Left renal pelvis (tissue), 4 donors: ENCODE results near the gene TMEM184B. TPM values are rescaled to one million over a fixed set of nuclear protein-coding genes. Genes with fewer than 3 reads are reported as not detected.

ENCODE experiments used
- DNase-seq, 4 donors: peaks; one replicate each; pipeline ENCODE4 v3.0.0-alpha.2; 2013; ENCODE audit warnings: low read depth in 4 of 4, low spot score in 3 of 4
- polyA plus RNA-seq, 4 donors: library from polyadenylated mRNA; unstranded; fragments of 120-200 nt; gene quantifications; one replicate each; pipeline ENCODE4 v1.2.1, GENCODE V29; 2013; ENCODE audit not compliant: insufficient read length in 4 of 4

Gene TMEM184B
- polyA plus RNA-seq, 4 donors, result 35.8 to 43.1 (median 42.5) TPM

DNA sequence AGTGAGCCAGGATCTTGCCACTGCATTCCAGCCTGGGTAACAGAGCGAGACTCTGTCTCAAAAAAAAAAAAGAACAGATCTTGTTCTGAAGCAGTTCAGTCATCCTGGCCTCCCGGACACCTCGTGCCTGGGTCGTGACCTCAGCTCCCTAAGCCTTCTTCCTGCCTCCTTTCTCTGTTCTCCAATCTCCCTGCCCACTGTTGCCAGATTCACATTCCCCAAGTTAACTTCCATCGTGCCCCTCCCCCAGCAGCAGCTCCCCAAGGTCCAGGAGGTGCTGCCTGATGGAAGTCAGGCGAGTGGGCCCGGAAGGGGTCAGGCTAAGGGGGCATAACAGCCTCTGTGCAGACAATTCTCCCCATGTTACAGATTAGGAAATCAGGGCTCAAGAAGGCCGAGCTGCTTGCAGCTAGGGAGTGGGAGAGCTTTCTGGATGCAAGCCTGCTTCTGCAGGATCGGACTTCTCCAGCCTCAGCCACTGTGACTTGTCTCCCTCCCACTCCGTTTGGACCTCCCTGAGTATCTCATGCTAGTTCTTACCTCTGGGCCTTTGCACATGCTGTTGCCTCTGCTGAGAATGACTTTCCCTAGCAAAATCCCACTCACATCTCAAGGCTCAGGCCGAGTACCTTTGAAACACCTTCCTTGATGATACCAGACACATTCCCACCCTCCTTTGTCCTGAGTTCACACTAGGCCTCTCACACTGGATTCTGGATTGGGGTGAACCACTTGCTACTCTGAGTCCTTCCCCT lies 14.3 kb upstream of the TMEM184B start:
- DNase-seq, result no peak

DNA sequence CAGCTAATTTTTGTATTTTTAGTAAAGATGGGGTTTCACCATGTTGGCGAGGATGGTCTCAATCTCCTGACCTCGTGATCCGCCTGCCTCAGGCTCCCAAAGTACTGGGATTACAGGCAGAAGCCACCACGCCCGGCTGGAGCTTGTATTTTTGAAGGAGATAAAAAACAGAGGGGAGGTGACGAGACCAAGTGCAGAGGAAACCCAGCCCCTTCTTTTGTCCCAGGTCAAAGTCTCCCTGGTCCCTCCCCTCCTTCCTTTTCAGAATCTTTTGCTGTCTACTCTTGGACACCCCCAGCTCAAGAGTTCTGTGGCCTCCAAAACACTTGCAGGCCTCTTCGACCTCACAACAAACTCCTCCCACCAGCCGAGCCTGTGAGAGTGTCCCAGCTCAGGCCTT lies 12.2 kb upstream of the TMEM184B start:
- DNase-seq, result no peak

DNA sequence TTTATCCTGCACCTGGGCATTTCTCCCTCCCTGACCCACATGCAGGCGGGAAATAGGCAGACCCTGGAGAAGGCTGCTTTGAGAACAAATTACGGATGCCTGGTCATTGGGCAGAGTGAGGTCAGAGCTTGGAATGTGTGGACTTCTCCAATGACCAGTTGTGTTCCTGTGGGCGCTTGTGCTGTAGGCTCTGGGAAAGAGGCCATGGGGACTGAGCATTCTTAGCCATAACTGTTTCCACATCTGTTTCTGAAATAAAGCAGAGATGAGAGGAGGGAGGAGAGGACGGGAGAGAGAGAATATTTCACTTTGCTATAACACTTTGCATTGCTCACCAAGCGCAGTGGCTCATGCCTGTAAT lies 11.2 kb upstream of the TMEM184B start:
- DNase-seq, result no peak

DNA sequence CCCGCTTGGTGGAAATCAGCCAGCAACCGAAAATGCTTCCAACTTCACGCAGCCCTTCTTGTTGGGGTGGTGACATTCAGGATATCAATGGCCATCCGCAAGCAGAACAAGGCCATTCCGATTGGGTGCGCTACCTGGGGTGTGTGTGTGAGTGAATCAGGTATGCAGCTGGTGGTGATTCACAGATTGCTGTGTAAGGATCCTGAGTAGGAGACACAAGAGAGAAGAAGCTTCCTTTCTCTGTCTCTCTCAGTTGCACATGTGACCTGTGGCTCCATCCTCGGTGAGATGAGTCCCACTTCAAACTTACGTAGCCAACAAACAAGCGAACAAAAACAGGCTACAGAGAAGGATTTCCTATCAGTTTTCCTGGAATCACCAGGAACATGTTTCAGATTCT lies 9.6 kb upstream of the TMEM184B start:
- no peak for DNase-seq

DNA sequence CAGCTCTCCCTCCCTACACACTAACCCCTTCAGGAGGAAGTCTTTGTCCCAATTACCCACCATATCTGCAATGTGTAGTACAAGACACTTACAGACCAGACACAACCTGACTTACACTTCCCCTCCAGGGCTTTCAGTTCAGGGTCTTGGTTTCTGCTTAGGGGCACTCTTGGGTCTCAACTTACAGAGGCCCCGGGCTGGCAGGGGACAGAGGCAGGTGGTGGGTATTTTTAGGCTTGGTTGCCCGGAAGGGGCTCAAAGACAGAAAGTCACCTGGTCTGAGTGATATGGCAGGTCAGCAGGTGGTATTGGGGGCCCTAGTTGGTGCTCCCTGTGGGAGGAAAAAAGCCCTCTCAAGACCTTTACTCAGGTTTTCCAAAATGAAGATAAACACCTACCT lies 3.4 kb upstream of the TMEM184B start:
- no peak for DNase-seq

DNA sequence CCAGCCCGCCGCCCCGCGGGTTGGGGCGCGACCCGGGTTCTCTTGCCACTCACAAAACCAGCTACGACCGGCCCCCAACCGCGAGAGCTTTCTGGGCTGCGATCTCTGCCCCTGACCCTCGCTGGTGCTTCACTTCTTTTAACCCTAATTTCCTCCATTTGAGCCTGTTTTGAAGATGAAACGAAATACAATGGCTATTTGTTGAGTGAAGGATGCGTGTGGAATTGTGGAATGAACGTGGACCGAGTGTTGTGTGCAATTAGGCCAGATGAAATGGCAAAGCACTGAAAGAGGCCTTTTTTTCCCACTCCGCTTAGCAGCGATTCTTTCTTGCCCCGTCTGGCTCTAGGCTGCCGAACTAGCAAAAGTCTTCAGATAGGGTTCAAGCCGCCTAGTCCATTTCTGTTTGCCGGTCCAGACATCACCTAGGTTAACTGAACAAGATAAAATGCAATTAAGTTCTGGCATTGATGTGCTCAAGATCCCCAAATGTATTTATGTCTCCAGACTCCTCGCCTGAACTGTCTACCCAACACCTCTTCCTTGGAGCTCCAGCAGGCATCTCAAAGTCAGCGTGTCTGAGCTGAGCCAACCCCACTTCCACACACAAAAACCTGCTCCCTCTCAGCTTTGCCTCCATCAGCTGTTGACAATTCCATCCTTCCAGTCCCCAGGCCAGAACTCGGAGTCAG lies 471 bp upstream of the TMEM184B start:
- DNase-seq, result no peak

DNA sequence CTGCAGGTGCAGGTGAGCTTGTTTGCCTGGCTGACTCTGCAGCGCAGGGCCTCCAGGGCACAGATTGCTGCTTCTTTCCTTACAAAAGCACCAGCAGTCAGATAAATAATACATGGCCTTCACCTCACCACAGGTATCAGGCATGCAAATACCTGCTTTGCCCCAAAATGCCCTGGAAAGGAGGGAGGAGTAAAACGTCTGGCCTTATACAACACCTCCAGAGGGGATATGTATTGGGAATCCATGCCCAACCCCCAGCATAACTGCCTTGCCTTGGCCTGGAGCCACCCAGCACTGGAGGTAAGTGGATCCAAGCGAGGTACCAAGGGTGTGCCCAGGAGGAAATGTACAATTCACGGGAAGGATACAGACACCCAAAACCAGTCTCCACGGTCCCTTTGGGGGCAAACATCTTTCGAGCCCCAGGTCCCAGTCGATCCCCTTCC lies 860 bp downstream of the TMEM184B start:
- DNase-seq, result no peak

DNA sequence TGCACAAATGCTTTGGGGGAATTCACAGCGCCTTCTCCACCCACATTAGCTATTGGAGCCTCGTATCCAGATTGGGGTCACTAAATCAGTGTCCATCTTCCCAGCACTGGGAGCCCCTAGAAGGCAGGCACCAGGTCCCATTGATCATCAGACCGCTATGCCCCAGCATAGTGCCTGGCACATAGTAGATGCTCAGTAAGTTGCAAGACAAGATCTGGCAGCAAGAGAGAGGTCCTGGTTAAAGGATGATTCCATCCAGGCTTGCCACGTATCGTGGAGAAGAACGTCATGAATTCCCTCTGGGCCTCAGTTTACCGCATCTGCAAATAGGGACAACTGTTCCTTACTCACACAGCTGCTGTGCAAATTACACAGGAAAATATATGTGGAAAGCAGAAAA lies 1.7 kb downstream of the TMEM184B start:
- DNase-seq, result no peak

DNA sequence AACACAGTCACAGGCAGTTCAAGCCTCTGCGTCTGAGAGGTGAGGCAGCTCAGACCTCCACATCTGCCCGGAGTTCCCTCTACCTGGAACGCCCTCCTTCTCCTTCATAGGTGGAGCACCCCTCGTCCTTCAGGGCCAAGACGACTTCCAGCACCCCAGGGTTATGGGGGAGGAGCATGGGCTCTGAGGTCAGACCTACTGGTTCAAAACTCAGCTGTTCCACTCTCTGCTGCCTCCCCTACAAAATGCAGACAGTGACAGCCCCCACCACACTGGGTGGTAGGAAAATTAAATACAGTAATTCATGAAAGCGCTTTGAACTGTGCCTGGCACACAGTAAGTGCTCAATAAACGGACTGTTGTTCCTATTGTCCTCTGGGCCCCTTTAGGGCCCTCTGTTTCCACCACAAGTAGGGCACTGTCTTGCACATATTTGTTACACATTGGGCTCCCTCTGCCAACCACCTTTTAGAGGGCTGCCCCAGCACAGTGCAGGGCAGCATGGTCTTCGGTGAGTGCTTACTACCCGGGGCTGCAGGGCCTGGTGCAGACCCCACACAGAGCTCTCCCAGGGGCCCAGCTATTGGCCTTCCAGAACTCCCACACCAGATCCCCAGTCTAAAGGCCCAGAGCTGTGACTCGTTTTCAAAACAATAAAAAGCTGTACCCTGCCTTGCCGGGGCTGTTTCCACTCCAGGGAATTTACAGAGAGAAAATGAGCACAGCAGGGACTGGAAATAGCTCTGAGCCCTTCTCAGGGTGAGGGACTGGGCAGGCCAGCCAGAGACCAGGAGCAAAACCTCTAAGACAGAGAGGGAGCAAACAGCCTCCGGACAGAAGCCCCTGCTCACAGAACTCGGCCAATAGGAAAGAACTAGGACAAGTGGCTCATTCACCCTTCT lies 2.5 kb downstream of the TMEM184B start:
- DNase-seq, result no peak

DNA sequence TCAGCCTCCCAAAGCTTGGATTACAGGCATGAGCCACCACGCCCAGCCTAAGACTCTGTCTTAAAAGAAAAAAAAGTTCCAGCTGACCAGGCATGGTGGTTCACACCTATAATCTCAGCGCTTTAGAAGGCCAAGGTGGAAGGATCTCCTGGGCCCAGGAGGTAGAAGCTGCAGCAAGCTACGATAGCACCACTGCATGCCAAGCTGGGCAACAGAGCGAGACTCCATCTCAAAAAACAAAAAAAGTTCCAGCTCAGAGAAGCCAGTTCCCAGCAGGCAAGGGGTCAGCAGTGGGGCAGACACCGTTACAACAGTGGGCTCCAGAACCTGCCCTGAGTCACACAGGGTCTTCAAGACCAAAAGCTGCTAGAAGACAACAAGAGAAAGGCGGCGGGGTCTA lies 3.3 kb downstream of the TMEM184B start:
- no peak for DNase-seq

DNA sequence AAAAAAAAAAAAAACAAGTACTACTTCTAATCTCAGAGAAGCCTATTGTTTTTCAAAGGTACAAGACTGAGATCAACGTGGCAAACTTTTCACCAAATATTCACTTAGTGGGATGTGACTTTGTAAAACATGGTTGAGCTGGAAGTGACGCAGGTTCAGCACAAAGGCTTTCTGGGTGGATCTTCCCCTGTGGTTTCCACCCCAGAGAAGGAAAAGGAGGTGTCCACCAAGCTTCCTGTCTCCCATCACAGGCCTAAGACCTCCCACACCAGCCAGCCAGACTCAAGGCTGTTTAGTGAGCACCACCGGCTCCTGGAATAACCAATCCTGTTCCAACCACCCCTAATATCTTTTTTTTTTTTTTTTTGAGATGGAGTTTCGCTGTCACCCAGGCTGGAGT lies 5.7 kb downstream of the TMEM184B start:
- no peak for DNase-seq

DNA sequence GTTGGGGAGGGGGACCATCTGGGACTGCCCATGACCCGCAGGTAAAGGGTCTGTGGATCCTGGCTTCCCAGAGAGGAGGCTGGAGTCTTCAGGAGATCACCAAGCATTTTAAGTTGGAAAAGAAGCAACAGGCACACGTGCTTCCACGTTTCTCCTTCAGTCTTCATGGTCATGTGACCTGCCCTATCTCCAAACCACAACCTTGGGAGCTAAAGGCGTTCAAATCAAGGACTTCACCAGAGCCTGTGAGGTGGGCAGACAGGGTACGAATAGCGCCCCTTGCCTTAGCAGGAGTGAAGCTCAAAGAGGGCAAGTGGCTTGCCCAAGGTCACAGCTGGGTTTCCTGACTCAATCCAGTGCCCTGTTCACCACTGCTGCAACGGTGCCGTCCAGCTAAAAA lies 6.7 kb downstream of the TMEM184B start:
- DNase-seq, result no peak

DNA sequence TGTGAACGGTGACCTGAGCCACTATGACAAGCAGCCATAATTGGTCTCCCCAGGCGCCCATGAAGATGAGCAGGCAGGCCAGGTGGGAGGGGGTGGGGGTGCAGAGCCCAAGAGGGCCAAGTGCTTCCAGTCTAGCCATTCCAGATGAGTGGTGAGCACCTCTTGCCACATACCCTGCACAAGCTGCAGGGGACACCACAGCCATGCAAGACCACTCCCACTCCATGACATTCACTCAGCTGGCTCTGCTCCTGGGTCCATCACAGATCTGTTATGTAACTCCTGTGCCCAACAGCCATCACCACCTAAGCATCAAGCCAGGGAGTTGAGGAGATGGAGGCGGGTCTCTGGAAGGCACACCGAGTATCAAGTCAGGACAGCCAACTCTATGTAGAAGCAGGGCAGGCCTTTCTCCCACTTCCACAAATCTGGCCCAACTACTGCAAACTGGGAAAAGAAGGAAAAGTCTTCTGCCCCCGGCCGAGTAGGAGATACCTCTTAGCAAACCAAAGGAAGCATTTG lies 8.4 kb downstream of the TMEM184B start:
- no peak for DNase-seq

DNA sequence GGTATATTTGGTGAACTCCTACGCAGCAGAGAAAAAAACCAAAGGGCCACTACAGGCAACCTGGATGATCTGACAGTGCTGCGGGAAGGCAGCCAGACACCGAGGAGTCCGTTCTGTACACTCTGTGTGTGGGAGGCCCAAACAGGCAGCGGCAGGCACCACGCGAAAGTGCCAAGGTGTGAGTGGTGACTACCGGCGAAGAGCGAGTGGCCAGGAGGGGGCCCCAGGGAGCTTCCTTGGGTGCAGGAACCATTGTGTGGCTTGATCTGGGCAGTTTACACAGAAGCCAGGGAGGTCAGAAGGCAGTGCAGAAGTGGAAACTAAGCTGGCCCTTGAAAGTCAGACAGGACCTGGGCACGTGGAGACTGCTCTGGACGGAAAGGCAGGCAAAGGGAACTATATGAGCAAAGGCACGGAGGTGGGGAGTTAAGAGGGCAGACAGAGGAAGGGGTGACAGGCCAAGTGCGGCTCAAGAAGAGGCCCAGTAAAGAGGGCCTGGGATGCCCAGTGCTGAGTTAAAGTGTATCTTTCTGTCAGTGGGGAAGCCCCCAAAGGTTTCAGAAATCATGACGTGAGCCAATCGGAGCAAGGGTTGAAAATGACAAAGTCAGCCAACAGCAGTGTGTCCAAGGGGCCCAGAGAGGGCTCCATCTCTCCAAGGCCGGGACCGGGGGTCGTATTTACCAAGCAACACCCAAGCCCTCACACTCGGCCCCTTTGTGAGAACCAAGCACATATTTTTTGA lies 10.6 kb downstream of the TMEM184B start:
- no peak for DNase-seq

DNA sequence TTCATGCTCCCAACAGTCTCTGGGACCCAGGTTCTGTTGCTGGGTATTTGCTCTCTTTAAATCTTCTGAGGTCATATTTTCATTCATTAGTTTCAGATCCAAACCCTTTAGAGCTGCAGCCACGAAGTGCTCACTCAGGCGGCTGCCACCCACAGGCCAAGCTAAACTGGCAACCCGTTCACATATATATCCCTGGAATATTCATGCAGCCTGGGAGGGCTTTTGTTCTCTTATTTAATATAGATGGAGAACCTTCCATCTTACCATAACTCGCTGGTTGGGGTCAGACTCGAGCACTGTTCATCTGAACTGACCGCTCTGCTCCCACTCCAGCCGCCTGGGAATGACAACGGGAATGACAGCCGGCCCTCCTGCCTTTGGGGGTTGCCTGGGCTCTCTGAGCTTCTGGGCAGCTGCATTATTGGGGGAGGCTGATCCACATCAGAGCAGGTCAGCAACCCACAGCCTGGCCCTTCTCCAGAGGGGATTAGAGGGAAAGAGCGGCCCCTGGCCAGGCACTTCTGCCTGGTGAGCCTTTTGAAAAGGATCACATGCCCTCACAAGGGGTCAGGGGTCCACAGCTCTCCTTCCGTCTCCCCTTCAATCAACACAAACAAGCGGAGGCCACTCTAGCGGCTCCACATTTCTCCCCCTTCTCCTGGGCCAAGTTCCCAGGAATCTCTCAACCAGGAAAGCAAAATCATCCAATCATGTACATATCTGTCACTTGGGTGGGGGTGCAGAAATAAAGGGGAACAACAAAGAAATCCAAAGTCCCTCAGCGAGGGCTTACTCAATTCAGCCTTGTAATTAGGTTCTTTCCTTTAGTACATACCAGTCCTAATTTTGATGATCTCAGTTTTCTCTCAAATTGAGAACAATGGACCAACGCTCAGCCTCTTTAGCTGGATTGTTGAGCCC lies 11.8 kb downstream of the TMEM184B start:
- no peak for DNase-seq

DNA sequence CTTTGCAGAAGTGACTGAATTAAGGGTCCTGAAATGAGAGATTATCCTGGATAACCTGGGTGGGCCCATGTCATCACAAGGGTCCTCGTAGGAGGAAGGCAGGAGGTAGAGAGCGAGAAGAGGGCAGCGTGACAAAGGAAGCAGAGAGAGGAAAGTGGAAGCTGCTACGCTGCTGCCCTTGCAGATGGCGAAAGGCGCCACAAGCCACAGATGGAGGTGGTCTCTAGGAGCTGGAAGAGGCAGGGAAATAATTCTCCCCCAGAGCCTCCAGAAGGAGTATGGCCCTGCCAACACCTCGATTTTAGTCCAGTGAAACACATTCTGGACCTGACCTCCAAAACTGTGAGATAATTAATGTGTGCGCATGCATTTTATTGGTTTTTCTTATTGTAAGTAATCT lies 13.4 kb downstream of the TMEM184B start:
- DNase-seq, result no peak

DNA sequence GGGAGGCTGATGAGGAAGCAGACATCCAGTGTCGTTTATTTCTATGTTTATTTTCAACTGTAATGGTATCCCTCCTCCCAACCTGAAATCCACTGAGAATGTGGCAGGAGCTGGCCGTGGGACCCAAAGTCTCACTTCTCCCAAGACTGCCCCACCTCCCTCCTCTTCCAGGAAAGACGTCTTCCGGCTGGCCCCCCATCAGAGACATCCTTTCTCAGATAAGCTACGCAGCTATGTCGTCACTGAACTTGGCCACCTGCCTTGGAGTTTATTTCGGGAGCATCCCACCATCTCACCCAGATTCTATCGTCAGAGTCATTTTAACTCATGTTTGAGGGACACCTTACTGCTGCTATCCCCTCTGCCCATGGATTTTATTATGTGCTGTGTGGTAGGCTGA lies 13.9 kb downstream of the TMEM184B start:
- no peak for DNase-seq

DNA sequence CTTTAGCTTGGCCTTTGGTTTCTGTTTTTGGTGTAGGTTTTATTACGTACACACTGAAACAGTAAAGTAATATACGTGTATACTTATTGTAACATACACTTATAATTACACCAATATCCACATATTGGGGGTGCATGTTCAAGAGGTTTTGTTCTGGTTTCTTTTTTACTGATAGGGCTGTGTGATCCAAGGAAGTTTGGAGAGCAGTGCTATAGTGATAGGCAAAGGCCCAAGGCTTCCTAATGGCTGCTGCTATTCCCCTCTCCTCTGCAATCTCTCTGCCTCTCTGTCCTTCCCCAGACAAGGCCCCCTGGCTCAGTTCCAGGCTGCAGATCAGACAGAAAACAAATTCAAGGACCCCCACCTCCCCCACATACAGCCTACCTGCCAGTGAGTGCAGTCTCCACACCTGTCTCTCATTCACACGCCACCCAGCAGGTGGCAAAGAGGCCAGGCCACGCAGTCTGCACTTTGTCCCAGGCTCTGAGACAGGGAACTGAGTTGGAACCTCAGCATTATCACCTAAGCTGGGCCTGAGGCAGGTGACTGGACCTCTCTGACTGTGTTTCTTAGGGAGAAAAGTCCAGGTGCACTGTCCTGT lies 15.1 kb downstream of the TMEM184B start:
- DNase-seq, result no peak

DNA sequence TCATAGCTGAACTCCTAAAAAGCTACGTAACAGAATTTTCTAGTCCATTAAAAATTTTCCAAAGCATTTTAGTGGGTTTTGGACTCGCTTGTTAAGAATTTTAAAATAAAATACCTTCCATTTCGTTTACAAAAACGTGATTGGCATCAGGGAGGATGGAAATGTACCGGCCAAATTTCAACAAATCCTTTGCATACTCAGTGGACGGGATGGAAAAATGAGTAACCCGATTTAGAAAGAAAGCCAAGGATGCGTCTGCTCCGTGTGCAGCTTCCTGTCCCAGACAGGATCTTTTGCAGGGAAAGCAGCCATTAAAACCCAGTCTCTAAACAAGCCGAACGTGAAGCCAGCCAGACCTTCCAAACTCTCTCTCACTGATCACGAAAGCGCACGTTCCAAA lies 15.6 kb downstream of the TMEM184B start:
- DNase-seq, result no peak
